Muscle layer of duodenum (tissue), 2 donors: ENCODE data around the gene KIF3B.
"Not testable (repeated sequence)": the region's sequence is repeated elsewhere in the genome, so short reads cannot be mapped to it uniquely, and the experiment has no call there.

Experiments used
- H3K27ac ChIP-seq: one replicate; pipeline ENCODE4 v1.7.0; 2013; ENCODE audit warnings: mild to moderate bottlenecking, low read length
- H3K27me3 ChIP-seq: one replicate; pipeline ENCODE4 v1.7.0; 2013; ENCODE audit warnings: low read depth, mild to moderate bottlenecking, control low read depth, low read length
- H3K36me3 ChIP-seq, 2 donors: one replicate each; pipeline ENCODE4 v1.7.0; 2013; ENCODE audit warnings: low read length in 2 of 2, control low read depth in 1 of 2, mild to moderate bottlenecking in 1 of 2; ENCODE audit not compliant: insufficient read depth in 2 of 2, control insufficient read depth in 1 of 2
- H3K4me1 ChIP-seq, 2 donors: one replicate each; pipeline ENCODE4 v1.7.0; 2013; ENCODE audit warnings: low read length in 2 of 2, mild to moderate bottlenecking in 2 of 2, control low read depth in 1 of 2, moderate library complexity in 1 of 2; ENCODE audit not compliant: insufficient read depth in 2 of 2, control insufficient read depth in 1 of 2
- H3K4me3 ChIP-seq, 2 donors: one replicate each; pipeline ENCODE4 v1.7.0; 2013; ENCODE audit warnings: low read length in 2 of 2, low read depth in 1 of 2, mild to moderate bottlenecking in 1 of 2
- H3K9me3 ChIP-seq, 2 donors: one replicate each; pipeline ENCODE4 v1.7.0; 2013; ENCODE audit warnings: low read length in 2 of 2, control low read depth in 1 of 2, mild to moderate bottlenecking in 1 of 2; ENCODE audit not compliant: control insufficient read depth in 1 of 2
- donor health status: healthy.

The KIF3B gene

GRCh38 chr20:32285621-32286371, 8.3 kb downstream of the KIF3B start:
- Histone ChIP-seq H3K27ac (peak overlapping the region; percentile 59), H3K4me1 (peaks cover 7 to 19% of the 10 kb centered on the region in 2 donors), H3K4me3 (peak overlapping the region in 1 of 2 donors; percentile 1)

GRCh38 chr20:32287231-32287638, 9.8 kb downstream of the KIF3B start:
- Histone ChIP-seq H3K27ac (no peak overlapping the region), H3K4me3 (no peak overlapping the region), H3K27me3 (no peaks in the 10 kb centered on the region), H3K9me3 (no peaks in the 10 kb centered on the region), H3K36me3 (no peaks in the 10 kb centered on the region), H3K4me1 (peaks cover 7 to 19% of the 10 kb centered on the region in 2 donors)

More at GRCh38 chr20:32285621-32286371, 8.3 kb downstream of the KIF3B start:
- H3K36me3 ChIP-seq, result no peaks in the 10 kb centered on the region
- H3K27me3 ChIP-seq, result no peaks in the 10 kb centered on the region
- no peaks in the 10 kb centered on the region for H3K9me3 ChIP-seq

- H3K4me3 ChIP-seq, result no peak overlapping the region
- H3K4me1 ChIP-seq, result peaks cover 7 to 19% of the 10 kb centered on the region in 2 donors
- H3K27ac ChIP-seq, result no peak overlapping the region
These were observed 10.9 kb downstream of the KIF3B start for GRCh38 chr20:32288225-32288849.

GRCh38 chr20:32289299-32289660, 11.8 kb downstream of the KIF3B start:
- Histone ChIP-seq H3K4me1 (peaks cover 7 to 19% of the 10 kb centered on the region in 2 donors), H3K27ac (peak overlapping the region; percentile 45)
- H3K9me3 ChIP-seq, H3K36me3 ChIP-seq, H3K4me3 ChIP-seq, H3K27me3 ChIP-seq: not testable (repeated sequence)

More at GRCh38 chr20:32288225-32288849, 10.9 kb downstream of the KIF3B start:
- Histone ChIP-seq H3K27me3 (no peaks in the 10 kb centered on the region), H3K36me3 (no peaks in the 10 kb centered on the region), H3K9me3 (no peaks in the 10 kb centered on the region)

- H3K9me3 ChIP-seq, result no peaks in the 10 kb centered on the region
- H3K27ac ChIP-seq, result peak overlapping the region; percentile 45
- H3K4me1 ChIP-seq, result peaks cover 7 to 19% of the 10 kb centered on the region in 2 donors
- H3K36me3 ChIP-seq, result no peaks in the 10 kb centered on the region
- no peaks in the 10 kb centered on the region for H3K27me3 ChIP-seq
- H3K4me3 ChIP-seq, result no peak overlapping the region
These were observed 12.4 kb downstream of the KIF3B start for GRCh38 chr20:32289661-32290431.

- no peak overlapping the region for H3K27ac ChIP-seq
- peaks cover under 1 to 6% of the 10 kb centered on the region in 2 donors for H3K4me1 ChIP-seq
- H3K9me3 ChIP-seq, result no peaks in the 10 kb centered on the region
- no peak overlapping the region for H3K4me3 ChIP-seq
- H3K27me3 ChIP-seq, result no peaks in the 10 kb centered on the region
- no peaks in the 10 kb centered on the region for H3K36me3 ChIP-seq
These were observed 13.7 kb downstream of the KIF3B start for GRCh38 chr20:32291166-32291565.

GRCh38 chr20:32292548-32292947, 15.1 kb downstream of the KIF3B start:
- no peaks in the 10 kb centered on the region for H3K9me3 ChIP-seq
- H3K36me3 ChIP-seq, result no peaks in the 10 kb centered on the region
- no peaks in the 10 kb centered on the region for H3K4me1 ChIP-seq
- H3K27ac ChIP-seq, result no peak overlapping the region
- no peak overlapping the region for H3K4me3 ChIP-seq
- H3K27me3 ChIP-seq, result no peaks in the 10 kb centered on the region

GRCh38 chr20:32294071-32294470, 16.6 kb downstream of the KIF3B start:
- Histone ChIP-seq H3K36me3 (no peaks in the 10 kb centered on the region), H3K4me1 (no peaks in the 10 kb centered on the region), H3K4me3 (no peak overlapping the region), H3K27ac (no peak overlapping the region), H3K9me3 (no peaks in the 10 kb centered on the region), H3K27me3 (no peaks in the 10 kb centered on the region)

- no peaks in the 10 kb centered on the region for H3K36me3 ChIP-seq
- no peak overlapping the region for H3K27ac ChIP-seq
- no peaks in the 10 kb centered on the region for H3K27me3 ChIP-seq
- no peak overlapping the region for H3K4me3 ChIP-seq
- H3K9me3 ChIP-seq, result no peaks in the 10 kb centered on the region
- H3K4me1 ChIP-seq, result no peaks in the 10 kb centered on the region
These were observed 19.0 kb downstream of the KIF3B start for GRCh38 chr20:32296412-32296811.

- H3K36me3 ChIP-seq, result no peaks in the 10 kb centered on the region
- H3K27ac ChIP-seq, result no peak overlapping the region
- H3K9me3 ChIP-seq, result no peaks in the 10 kb centered on the region
- H3K27me3 ChIP-seq, result no peaks in the 10 kb centered on the region
- H3K4me1 ChIP-seq, result no peaks in the 10 kb centered on the region
- no peak overlapping the region for H3K4me3 ChIP-seq
These were observed 19.5 kb downstream of the KIF3B start for GRCh38 chr20:32296819-32297420.

GRCh38 chr20:32297439-32297838, 20.0 kb downstream of the KIF3B start:
- Histone ChIP-seq H3K4me1 (no peaks in the 10 kb centered on the region), H3K27me3 (no peaks in the 10 kb centered on the region), H3K4me3 (no peak overlapping the region), H3K9me3 (no peaks in the 10 kb centered on the region), H3K36me3 (no peaks in the 10 kb centered on the region), H3K27ac (no peak overlapping the region)
